Rectal smooth muscle tissue (tissue), 1 donor: ENCODE measurements around the gene SREBF1.

Source experiments
- H3K27ac ChIP-seq: one replicate; pipeline ENCODE4 v1.7.0; 2013; ENCODE audit warnings: low read depth, low read length, inconsistent platforms
- H3K27me3 ChIP-seq: one replicate; pipeline ENCODE4 v1.7.0; 2013; ENCODE audit warnings: low read length; ENCODE audit not compliant: control insufficient read depth, insufficient read depth
- H3K36me3 ChIP-seq: one replicate; pipeline ENCODE4 v1.7.0; 2013; ENCODE audit warnings: low read length; ENCODE audit not compliant: control insufficient read depth, insufficient read depth
- H3K4me1 ChIP-seq: one replicate; pipeline ENCODE4 v1.7.0; 2013; ENCODE audit warnings: low read length; ENCODE audit not compliant: control insufficient read depth, insufficient read depth
- H3K4me3 ChIP-seq: one replicate; pipeline ENCODE4 v1.7.0; 2013; ENCODE audit warnings: low read length
- H3K9ac ChIP-seq: one replicate; pipeline ENCODE4 v1.7.0; 2013; ENCODE audit warnings: low read length

SREBF1 gene

DNA sequence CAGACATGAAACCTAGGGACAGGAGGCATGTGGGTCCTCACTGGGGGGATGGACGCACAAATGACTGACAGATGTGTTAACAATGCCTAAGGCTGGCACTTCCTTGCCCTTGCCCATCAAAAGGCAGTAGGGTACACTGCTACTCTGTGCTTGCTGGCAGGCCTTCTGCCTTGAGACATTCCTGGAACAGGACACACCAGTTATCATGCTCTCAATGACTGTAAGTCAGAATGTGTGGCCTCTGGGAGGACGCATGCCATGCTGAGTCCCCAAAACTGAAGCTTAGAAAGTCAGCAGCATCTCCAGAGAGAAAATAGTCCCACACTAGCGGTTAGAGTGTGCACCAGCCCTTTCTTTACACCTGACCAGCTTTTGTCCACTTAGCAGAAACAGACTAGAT is 16.1 kb upstream of the SREBF1 start:
- Histone ChIP-seq H3K36me3 (peaks cover 6% of the 10 kb centered on the region), H3K27ac (no peak overlapping the region), H3K4me1 (peaks cover 15% of the 10 kb centered on the region), H3K4me3 (no peak overlapping the region), H3K27me3 (no peaks in the 10 kb centered on the region), H3K9ac (no peak overlapping the region)

DNA sequence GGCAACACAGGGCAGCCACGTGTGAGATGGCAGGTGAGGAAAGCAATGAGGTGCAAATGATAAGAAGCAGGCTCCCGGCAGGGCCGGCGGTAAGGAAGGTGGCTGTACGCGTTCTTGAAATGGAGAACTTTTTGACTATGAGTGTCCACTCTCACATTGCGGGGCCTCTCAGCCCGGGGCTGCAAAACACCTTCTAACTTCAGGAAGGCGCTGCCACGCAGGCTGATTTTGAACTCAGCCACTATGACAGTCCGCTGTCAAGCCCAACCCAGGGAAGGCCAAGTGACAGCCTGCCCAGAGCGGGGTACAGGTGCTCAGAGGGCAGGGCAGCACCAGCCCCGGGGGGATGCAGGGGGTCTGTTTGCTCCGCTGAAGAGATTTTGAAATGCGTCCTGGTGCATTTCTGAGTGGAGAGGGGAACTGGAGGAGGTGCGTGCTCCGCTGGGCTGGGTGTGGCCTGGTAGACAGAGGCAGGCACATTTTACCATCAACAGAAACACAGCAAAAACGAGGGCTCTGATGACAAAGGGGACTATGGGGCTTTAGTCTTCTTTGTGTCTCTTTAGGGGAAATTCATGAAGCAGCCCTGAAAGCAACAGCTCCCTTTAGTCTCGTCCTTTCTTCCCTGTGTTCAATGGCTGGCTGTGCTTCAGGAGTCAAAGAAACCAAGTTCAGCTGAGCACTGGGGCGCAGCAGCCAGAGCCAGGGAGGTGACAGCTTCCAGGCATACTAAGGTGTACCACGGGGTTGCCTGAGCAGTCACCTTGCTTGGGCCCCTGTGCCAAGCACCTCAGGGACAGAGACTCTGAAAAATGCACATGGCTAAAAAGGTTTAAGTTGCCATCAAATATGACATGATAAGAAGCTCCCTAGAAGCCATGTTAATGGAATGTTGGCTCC is 14.6 kb upstream of the SREBF1 start:
- Histone ChIP-seq H3K27ac (no peak overlapping the region), H3K4me3 (no peak overlapping the region), H3K27me3 (no peaks in the 10 kb centered on the region), H3K9ac (no peak overlapping the region), H3K36me3 (peaks cover 10% of the 10 kb centered on the region), H3K4me1 (peaks cover 15% of the 10 kb centered on the region)

DNA sequence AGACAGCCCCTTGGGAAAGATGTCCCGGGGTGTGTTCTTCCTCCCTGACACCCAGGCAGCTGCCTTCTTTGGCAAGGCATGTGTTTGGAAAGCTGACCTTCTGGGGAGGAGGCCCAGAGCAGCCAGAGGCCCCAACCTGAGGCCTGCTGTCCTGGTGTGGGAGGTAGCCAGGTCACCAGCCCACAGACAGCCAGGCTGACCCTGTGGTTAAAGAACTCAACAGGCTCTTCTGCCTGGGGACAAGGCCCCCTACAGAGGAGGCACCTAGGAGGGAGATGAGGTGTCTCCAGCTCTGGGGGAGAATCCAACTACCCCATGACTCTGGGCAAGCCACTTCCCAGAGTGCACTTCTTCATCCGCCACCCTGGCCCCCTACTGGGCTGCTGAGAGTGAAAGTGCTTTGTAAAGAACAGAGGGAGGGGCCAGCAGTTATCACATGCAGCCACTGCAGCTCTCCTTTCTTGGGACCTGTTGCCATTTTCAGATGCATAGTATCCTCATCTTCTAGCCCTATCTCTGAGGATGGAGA is 13.1 kb upstream of the SREBF1 start:
- Histone ChIP-seq H3K4me1 (peaks cover 15% of the 10 kb centered on the region), H3K27ac (peak overlapping the region; percentile 50), H3K27me3 (no peaks in the 10 kb centered on the region), H3K4me3 (no peak overlapping the region), H3K36me3 (peaks cover 12% of the 10 kb centered on the region), H3K9ac (no peak overlapping the region)

DNA sequence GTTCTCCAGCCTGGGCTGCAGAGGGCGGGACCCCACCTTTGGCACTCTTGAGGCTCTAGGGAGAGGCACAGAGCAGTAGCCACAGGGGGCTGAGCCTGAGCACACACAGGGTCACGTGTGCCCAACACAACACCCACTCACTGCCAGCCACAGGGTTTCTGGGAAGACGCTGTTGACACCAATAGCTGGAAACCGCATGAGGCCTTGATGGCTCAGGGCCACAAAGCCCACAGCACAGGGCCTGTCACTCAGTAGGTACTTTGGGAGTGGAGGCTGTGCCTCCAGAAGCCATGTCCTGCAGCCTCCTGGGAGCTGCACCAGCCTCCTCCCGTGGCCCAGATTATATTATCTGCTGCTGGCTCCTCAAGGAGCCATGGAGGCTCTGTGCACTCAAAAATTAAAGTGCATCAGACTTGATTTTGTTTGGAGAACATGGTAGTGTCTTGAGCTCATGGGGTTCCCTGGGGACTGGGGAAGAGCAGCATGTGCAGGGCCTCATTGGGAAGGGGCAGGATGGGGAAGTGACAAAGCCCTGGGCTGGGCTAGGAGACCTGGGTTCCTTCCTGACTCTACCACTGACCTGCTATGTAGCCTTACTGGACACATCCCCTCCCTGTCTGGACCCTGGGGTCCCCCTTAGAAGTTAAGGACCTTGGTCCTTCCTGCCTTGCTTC is 12.5 kb upstream of the SREBF1 start:
- Histone ChIP-seq H3K27me3 (no peaks in the 10 kb centered on the region), H3K36me3 (peaks cover 12% of the 10 kb centered on the region), H3K9ac (no peak overlapping the region), H3K4me1 (peaks cover 15% of the 10 kb centered on the region), H3K4me3 (no peak overlapping the region), H3K27ac (peak overlapping the region; percentile 50)

DNA sequence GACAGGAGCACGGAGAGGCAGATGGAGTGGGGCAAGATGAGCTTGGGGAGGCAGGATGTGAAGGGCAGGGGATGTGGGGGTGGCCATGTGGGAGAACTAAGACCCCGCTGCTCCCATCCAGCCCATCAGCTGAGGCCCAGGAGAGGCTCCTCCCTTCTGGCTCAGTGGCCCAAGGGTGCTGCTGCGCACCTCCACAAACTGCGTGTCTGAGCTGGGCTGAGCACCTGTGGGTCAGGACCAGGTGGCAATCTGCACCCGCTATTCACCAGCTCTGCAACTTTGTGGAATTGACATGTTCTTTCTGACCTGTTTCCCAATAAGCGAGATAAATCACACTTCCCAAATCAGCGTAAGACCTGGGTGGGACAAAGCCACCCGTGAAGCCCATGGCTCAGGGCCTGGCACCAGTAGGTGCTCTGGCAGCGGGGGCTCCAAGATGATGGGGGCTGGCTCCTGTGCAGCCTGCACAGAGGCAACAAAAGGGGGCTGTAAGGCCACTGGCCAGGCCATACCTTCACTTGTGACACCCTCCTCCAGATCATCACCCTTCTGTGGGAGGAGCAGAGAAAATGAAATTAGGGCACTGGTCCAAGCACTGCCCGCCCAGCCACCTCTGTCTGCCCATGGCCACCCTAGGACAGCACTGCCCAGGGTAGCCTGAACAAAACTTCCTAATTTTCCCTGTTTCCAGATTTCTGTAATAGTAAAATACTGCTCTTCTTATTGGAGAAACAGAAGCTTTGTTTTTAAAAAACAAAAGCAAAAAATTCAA is 11.7 kb upstream of the SREBF1 start:
- H3K27ac ChIP-seq = peak overlapping the region; percentile 10
- H3K9ac ChIP-seq = no peak overlapping the region
- H3K4me1 ChIP-seq = peaks cover 15% of the 10 kb centered on the region
- no peaks in the 10 kb centered on the region for H3K27me3 ChIP-seq
- peaks cover 12% of the 10 kb centered on the region for H3K36me3 ChIP-seq
- no peak overlapping the region for H3K4me3 ChIP-seq

DNA sequence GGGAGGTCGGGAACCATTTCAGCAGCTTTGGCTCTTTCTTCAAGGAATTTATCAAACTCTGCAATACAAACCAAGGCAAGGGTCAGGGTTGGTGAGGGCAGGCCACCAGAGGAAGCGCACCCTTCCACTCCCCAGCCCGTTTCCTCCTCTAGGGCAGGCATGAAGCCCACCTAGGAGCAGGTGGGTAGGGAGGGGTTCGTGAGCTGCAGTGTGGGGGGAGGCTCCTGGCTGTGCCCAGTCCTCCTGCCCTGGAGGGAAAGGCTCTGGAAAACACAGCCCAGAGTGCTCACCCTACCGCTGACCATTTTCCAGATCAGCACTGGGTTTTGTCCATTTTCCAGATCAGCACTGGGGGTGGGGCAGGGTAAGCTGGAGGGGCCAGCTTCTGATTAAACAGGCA is 10.9 kb upstream of the SREBF1 start:
- Histone ChIP-seq H3K4me1 (peaks cover 15% of the 10 kb centered on the region), H3K27ac (no peak overlapping the region), H3K9ac (no peak overlapping the region), H3K27me3 (no peaks in the 10 kb centered on the region), H3K36me3 (peaks cover 12% of the 10 kb centered on the region), H3K4me3 (no peak overlapping the region)

DNA sequence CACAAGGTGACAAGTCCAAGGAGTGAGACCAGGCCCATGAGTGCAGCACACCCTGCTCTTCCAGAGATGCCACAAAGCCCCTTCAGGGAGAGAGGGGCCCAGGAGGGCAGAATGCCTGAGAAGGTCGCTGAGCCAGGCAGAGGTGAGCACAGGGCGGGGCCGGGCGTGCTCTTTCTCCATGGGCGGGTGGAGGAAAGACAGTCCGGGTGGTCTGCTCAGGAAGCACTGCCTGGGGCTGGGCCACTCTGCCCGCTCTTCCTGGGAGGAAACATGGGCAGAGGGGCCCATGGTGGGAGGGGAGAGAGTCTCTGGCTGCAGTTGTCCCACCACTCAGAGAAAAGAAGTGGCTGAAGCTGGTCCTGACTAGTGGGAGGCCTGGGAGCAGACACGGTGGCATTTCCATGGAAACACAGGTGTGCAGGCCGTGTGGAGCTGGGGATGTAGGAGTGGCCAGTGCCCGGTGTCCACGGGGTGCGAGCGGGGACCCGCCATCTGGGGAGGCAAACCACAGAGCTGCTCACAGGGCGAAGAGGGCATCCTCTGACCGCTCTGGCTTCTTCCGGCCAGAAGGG is 10.4 kb upstream of the SREBF1 start:
- Histone ChIP-seq H3K27ac (no peak overlapping the region), H3K4me3 (no peak overlapping the region), H3K27me3 (no peaks in the 10 kb centered on the region), H3K9ac (no peak overlapping the region), H3K36me3 (peaks cover 12% of the 10 kb centered on the region), H3K4me1 (peaks cover 15% of the 10 kb centered on the region)

DNA sequence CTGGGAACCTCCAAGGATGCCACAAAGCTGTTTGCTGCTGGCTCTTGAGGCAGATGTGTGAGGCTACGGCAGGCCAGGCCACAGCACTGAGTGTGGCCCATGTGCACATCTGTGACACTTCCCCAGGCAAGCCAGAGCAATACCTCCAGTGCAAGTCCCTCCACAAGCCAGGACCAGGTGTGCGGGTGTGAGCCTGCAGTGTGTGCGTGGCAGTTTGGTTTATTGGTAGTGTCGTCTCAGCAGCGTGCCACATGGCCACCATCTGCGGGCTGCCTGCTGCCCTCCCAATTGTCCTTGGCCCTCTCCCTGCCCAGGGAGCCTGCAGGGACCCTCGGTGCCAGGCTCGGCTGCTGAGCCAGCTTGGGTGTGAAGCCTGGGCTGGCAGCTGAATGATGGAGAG is 9.9 kb upstream of the SREBF1 start:
- no peaks in the 10 kb centered on the region for H3K27me3 ChIP-seq
- no peak overlapping the region for H3K4me3 ChIP-seq
- H3K4me1 ChIP-seq = peaks cover 15% of the 10 kb centered on the region
- no peak overlapping the region for H3K9ac ChIP-seq
- no peak overlapping the region for H3K27ac ChIP-seq
- peaks cover 12% of the 10 kb centered on the region for H3K36me3 ChIP-seq

DNA sequence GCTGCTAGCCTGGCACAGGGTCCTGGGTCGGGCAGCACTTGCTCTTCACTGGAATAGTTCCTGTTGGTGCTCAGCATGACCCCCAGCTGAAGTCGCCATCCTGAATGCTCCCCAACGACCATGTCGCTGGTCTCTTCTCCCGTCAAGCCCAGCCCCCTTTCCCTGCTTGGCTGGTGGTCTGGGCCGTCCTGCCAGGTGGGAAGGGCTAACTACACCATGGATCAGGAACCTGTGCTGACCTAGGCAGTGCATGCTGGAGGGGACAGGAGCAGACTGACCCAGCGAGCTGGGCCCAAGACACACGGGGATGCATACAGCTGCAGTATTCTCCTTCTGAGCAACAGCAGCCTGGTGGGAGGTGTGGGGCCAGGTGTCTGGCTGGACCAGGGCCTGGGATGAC is 9.2 kb upstream of the SREBF1 start:
- Histone ChIP-seq H3K27me3 (no peaks in the 10 kb centered on the region), H3K9ac (no peak overlapping the region), H3K4me3 (no peak overlapping the region), H3K4me1 (peaks cover 15% of the 10 kb centered on the region), H3K27ac (no peak overlapping the region), H3K36me3 (peaks cover 12% of the 10 kb centered on the region)

DNA sequence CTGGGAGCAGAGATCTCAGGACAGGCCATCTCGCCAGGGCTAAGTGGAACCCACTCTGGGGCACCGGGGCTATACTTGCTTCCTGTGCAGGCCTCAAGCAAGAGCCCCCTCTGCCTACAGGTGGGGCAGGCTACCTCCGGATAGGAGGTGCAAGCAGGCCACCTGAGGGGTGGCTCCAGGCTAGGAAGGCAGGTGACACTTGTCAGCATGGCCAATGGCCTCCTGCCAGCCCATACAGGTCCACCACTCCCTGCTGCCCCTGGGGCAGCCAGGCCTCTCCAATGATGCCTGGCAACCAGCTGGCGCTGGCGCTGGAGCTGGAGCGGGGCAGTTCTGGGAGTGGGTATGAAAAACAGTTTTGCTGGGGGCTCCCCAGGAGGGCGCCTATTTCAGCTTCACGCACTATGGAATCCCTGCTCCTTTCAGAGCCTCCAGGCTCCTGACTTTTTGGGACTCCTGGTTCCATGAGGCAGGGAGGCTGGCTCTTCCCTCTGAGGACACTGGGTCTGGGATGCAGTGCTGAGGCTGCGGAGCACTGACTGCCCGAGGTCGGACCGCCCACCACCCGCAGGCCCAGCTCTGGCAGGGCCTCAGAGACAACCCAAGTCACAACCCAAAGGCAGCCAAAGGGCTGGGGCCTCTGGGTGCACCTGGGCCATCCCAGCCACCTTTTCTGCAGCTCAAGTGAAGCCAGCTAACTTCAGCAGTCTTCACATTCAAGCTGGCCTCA is 8.4 kb upstream of the SREBF1 start:
- H3K36me3 ChIP-seq = peaks cover 10% of the 10 kb centered on the region
- H3K9ac ChIP-seq = no peak overlapping the region
- peaks cover 15% of the 10 kb centered on the region for H3K4me1 ChIP-seq
- H3K4me3 ChIP-seq = no peak overlapping the region
- no peak overlapping the region for H3K27ac ChIP-seq
- H3K27me3 ChIP-seq = no peaks in the 10 kb centered on the region

DNA sequence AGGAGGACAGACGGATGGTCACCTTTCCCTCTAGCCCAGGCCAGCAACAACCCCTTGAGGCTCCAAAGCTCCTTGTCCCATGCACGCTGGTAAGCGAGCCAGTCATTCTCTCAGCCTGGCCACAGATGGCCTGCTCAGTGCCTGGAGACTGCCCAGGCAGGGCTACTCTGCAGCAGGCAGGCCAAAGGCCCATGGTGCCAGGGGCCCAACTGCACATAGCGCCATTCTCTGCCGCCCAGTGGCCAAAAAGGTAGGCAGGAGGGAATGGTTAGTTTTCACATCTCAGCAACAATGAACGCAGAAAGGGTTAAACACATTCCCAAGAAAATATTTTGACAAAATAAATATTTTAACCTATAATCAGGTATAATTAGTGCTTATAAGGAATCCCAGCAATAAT is 7.7 kb upstream of the SREBF1 start:
- H3K36me3 ChIP-seq = peaks cover 10% of the 10 kb centered on the region
- no peaks in the 10 kb centered on the region for H3K27me3 ChIP-seq
- no peak overlapping the region for H3K4me3 ChIP-seq
- peaks cover 14% of the 10 kb centered on the region for H3K4me1 ChIP-seq
- H3K27ac ChIP-seq = no peak overlapping the region
- no peak overlapping the region for H3K9ac ChIP-seq
